ENCODE data around the gene GADD45B.
A peak's percentile ranks its signal among the peaks of the same experiment; 100 is the strongest.
"Not testable (repeated sequence)": the region's sequence is repeated elsewhere in the genome, so short reads cannot be mapped to it uniquely, and the experiment has no call there.

The GADD45B gene

GRCh38 chr19:2484178-2484937 is 8.4 kb downstream of the GADD45B start:
- Histone ChIP-seq H3K4me1 (ENCODE audit: control insufficient read depth, insufficient read depth, low read length) (peaks cover 10% of the 10 kb centered on the region), H3K36me3 (ENCODE audit: control insufficient read depth, insufficient read depth, low read length, severe bottlenecking) (no peaks in the 10 kb centered on the region), H3K27me3 (replicated peaks; ENCODE audit: control insufficient read depth, insufficient read depth, low read length) (no peaks in the 10 kb centered on the region), H3K9ac (ENCODE audit: low read length) (no peak overlapping the region), H3K4me3 (ENCODE audit: low read length) (no peak overlapping the region), H3K9me3 (ENCODE audit: control insufficient read depth, low read length) (peaks cover 8% of the 10 kb centered on the region)
- no peak for DNase-seq (ENCODE audit: low read depth)

- Histone ChIP-seq H3K4me1 (ENCODE audit: control insufficient read depth, insufficient read depth, low read length) (peaks cover 12% of the 10 kb centered on the region), H3K4me3 (ENCODE audit: low read length) (no peak overlapping the region), H3K9ac (ENCODE audit: low read length) (no peak overlapping the region), H3K27me3 (replicated peaks; ENCODE audit: control insufficient read depth, insufficient read depth, low read length) (no peaks in the 10 kb centered on the region), H3K36me3 (ENCODE audit: control insufficient read depth, insufficient read depth, low read length, severe bottlenecking) (no peaks in the 10 kb centered on the region), H3K9me3 (ENCODE audit: control insufficient read depth, low read length) (peaks cover 8% of the 10 kb centered on the region)
- DNase-seq (ENCODE audit: low read depth), result no peak
Measured at GRCh38 chr19:2485428-2485827, 9.5 kb downstream of the GADD45B start.

- no peak overlapping the region for H3K9ac ChIP-seq (ENCODE audit: low read length)
- peaks cover 21% of the 10 kb centered on the region for H3K4me1 ChIP-seq (ENCODE audit: control insufficient read depth, insufficient read depth, low read length)
- no peak for DNase-seq (ENCODE audit: low read depth)
- no peaks in the 10 kb centered on the region for H3K36me3 ChIP-seq (ENCODE audit: control insufficient read depth, insufficient read depth, low read length, severe bottlenecking)
- H3K9me3 ChIP-seq (ENCODE audit: control insufficient read depth, low read length), result peaks cover 8% of the 10 kb centered on the region
- H3K27me3 ChIP-seq (replicated peaks; ENCODE audit: control insufficient read depth, insufficient read depth, low read length), result no peaks in the 10 kb centered on the region
- no peak overlapping the region for H3K4me3 ChIP-seq (ENCODE audit: low read length)
Measured at GRCh38 chr19:2487090-2487489, 11.2 kb downstream of the GADD45B start.

DNA sequence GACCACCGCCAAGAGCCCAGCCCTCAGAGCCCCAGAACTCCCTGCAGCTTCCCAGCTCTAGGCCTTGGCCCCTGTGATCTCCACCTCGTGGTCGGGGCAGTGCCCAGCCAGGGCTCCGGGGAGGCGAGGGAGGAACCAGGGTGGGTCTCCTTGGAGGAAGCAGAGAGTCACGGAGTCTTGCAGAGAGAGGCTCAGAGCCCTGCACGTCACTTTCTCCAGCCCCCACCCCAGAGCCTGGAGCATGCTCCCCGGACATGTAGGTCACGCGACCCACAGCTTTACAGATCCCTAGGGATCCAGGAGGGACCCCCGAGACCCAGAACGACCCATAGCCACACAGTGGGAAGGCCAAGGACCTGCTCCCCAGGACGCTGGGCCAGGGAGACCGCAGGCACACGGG is 11.9 kb downstream of the GADD45B start:
- Histone ChIP-seq H3K4me1 (ENCODE audit: control insufficient read depth, insufficient read depth, low read length) (peaks cover 21% of the 10 kb centered on the region), H3K4me3 (ENCODE audit: low read length) (no peak overlapping the region), H3K9me3 (ENCODE audit: control insufficient read depth, low read length) (peaks cover 3% of the 10 kb centered on the region), H3K27me3 (replicated peaks; ENCODE audit: control insufficient read depth, insufficient read depth, low read length) (no peaks in the 10 kb centered on the region), H3K9ac (ENCODE audit: low read length) (no peak overlapping the region), H3K36me3 (ENCODE audit: control insufficient read depth, insufficient read depth, low read length, severe bottlenecking) (no peaks in the 10 kb centered on the region)
- no peak for DNase-seq (ENCODE audit: low read depth)

DNA sequence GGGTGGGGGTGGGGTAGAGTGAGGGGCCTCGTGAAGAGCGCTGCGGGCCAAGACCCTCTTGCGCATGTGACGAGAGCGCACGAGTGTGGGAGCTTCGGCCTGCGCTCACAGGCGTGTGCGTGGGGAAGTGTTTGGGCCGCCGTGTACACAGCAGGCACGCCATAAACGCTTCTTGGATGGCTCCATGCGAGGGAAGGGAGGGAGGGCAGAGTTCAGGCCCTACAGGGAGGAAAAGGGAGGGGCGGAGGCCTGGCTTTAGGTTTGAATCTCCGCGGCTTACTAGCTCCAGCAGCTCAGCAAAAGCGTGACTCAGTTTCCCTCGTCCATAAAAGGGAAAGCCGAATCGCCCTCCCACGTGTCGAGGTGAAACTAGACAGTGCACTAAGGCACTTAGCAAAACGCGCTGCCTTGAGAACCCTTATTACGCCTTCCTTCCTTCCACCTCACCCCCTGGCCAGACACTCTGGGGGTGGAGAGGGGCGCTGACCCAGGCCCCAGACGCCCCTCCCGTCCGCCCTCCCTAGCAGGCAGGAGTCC is 12.5 kb downstream of the GADD45B start:
- H3K27me3 ChIP-seq (replicated peaks; ENCODE audit: control insufficient read depth, insufficient read depth, low read length), result no peaks in the 10 kb centered on the region

DNA sequence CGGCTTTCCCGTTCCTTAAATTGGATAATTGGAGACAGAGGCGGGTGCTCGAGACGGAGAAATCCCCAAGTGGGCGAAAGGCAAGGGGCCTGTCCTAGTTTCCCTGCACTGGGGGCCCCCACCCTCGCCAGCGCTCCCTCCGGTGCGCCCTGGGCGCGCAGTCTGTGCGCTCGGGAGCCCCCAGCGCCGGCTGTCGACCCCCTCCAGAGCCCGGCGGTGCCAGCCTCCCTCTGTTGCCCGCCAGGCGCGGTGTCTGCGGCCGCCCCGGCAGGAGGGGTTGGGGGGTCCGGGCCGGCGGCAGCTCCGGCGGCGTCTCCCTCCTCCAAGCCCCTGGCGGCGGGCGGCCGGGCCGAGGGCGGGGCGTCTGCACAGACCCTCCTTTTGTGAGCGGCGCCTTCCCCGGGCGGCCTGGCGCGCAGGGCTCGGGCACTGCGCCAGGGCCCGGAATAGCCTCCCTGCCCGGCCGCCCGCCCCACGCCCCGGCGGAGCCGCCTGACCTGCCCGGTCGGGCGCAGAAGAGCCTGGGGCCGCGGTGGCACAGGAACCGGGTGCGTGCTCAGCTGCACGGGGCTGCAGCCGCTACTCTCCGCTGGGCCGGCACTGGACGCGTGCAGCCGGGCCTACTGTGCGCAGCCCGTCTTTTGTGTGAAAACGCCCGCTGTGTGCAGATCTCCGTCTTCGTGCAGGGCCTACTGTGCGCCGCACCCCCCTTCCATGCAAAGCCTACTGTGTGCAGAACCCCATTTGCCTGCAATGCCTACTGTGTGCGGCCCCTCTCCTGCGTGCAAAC is 13.2 kb downstream of the GADD45B start:
- DNase-seq (ENCODE audit: low read depth), result peak; percentile 72
- H3K36me3 ChIP-seq (ENCODE audit: control insufficient read depth, insufficient read depth, low read length, severe bottlenecking), result no peaks in the 10 kb centered on the region
- peak overlapping the region; percentile 71 for H3K4me3 ChIP-seq (ENCODE audit: low read length)
- no peaks in the 10 kb centered on the region for H3K9me3 ChIP-seq (ENCODE audit: control insufficient read depth, low read length)
- H3K4me1 ChIP-seq (ENCODE audit: control insufficient read depth, insufficient read depth, low read length), result peaks cover 23% of the 10 kb centered on the region
- H3K27me3 ChIP-seq (replicated peaks; ENCODE audit: control insufficient read depth, insufficient read depth, low read length), result no peaks in the 10 kb centered on the region
- peak overlapping the region; percentile 79 for H3K9ac ChIP-seq (ENCODE audit: low read length)

More for the DNA sequence above, 12.5 kb downstream of the GADD45B start:
- H3K4me3 ChIP-seq (ENCODE audit: low read length), result peak overlapping the region; percentile 71
- no peak for DNase-seq (ENCODE audit: low read depth)
- H3K9ac ChIP-seq (ENCODE audit: low read length), result peak overlapping the region; percentile 79
- peaks cover 21% of the 10 kb centered on the region for H3K4me1 ChIP-seq (ENCODE audit: control insufficient read depth, insufficient read depth, low read length)
- no peaks in the 10 kb centered on the region for H3K36me3 ChIP-seq (ENCODE audit: control insufficient read depth, insufficient read depth, low read length, severe bottlenecking)
- H3K9me3 ChIP-seq (ENCODE audit: control insufficient read depth, low read length), result no peaks in the 10 kb centered on the region

- H3K9me3 ChIP-seq (ENCODE audit: control insufficient read depth, low read length), result no peaks in the 10 kb centered on the region
- H3K9ac ChIP-seq (ENCODE audit: low read length), result peak overlapping the region; percentile 55
- no peaks in the 10 kb centered on the region for H3K27me3 ChIP-seq (replicated peaks; ENCODE audit: control insufficient read depth, insufficient read depth, low read length)
- H3K4me3 ChIP-seq (ENCODE audit: low read length), result no peak overlapping the region
- no peaks in the 10 kb centered on the region for H3K36me3 ChIP-seq (ENCODE audit: control insufficient read depth, insufficient read depth, low read length, severe bottlenecking)
- H3K4me1 ChIP-seq (ENCODE audit: control insufficient read depth, insufficient read depth, low read length), result peaks cover 32% of the 10 kb centered on the region
- DNase-seq (ENCODE audit: low read depth), result no peak
Measured at GRCh38 chr19:2490659-2491058, 14.7 kb downstream of the GADD45B start.

DNA sequence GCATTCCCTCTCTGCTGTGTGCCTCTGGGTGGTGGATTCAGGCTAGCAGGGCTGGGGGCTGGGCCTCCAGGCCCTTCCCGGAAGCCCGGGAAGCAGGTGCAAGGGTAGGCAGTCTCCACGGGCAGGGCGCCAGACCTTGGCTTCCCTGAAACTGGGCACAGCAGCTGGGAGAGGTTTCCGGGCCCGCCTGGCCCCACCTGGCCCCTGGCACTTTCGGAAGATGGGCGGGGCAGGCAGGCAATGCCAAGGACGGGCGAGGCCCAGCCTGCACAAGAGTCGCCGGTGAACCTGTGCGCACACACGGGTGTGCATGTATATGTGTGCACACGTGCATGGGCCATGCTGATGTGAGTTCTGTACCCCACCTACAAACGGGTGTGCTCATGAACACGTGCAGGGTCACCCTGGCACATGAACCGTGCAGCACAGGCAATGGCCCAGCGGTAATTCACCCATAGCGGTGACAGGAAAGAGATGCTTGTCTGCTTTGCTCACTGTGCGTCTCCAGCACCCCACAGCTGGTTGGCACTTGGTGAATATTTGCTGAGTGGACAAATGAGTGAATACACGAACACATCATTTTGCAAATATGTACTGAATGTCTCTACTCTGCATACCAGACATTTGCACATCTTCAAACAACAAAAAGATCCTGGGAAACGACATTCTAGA is 15.3 kb downstream of the GADD45B start:
- no peaks in the 10 kb centered on the region for H3K9me3 ChIP-seq (ENCODE audit: control insufficient read depth, low read length)
- peak; percentile 87 for DNase-seq (ENCODE audit: low read depth)
- H3K27me3 ChIP-seq (replicated peaks; ENCODE audit: control insufficient read depth, insufficient read depth, low read length), result no peaks in the 10 kb centered on the region

GRCh38 chr19:2492870-2493269 is 16.9 kb downstream of the GADD45B start:
- Histone ChIP-seq H3K4me3 (ENCODE audit: low read length) (no peak overlapping the region), H3K4me1 (ENCODE audit: control insufficient read depth, insufficient read depth, low read length) (peaks cover 38% of the 10 kb centered on the region), H3K9me3 (ENCODE audit: control insufficient read depth, low read length) (no peaks in the 10 kb centered on the region), H3K9ac (ENCODE audit: low read length) (peak overlapping the region; percentile 34), H3K27me3 (replicated peaks; ENCODE audit: control insufficient read depth, insufficient read depth, low read length) (no peaks in the 10 kb centered on the region), H3K36me3 (ENCODE audit: control insufficient read depth, insufficient read depth, low read length, severe bottlenecking) (no peaks in the 10 kb centered on the region)
- no peak for DNase-seq (ENCODE audit: low read depth)

More for the DNA sequence above, 15.3 kb downstream of the GADD45B start:
- Histone ChIP-seq H3K4me1 (ENCODE audit: control insufficient read depth, insufficient read depth, low read length) (peaks cover 39% of the 10 kb centered on the region), H3K36me3 (ENCODE audit: control insufficient read depth, insufficient read depth, low read length, severe bottlenecking) (no peaks in the 10 kb centered on the region), H3K4me3 (ENCODE audit: low read length) (no peak overlapping the region), H3K9ac (ENCODE audit: low read length) (peak overlapping the region; percentile 55)

GRCh38 chr19:2493448-2493847 is 17.5 kb downstream of the GADD45B start:
- H3K27me3 ChIP-seq (replicated peaks; ENCODE audit: control insufficient read depth, insufficient read depth, low read length); H3K9me3 ChIP-seq (ENCODE audit: control insufficient read depth, low read length): not testable (repeated sequence)
- H3K9ac ChIP-seq (ENCODE audit: low read length), result peak overlapping the region; percentile 86

DNA sequence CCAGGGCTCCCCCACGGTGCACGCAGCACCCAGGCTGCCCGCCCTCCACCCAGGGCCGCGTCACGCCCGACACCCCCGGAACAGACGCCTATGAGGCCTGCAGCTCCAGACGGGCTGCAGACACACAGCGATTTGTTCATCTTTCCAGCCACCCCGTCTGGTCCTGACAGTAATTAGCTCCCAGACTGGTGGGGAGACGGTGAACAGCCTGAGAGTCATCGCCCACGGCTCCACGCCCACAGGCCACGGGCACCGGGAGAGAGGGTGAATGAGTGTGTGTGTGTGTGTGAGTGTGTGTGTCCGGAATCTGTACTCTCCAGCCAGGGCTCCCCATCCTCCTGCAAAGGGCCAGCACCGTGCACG is 18.1 kb downstream of the GADD45B start:
- H3K36me3 ChIP-seq (ENCODE audit: control insufficient read depth, insufficient read depth, low read length, severe bottlenecking), result no peaks in the 10 kb centered on the region
- peaks cover 29% of the 10 kb centered on the region for H3K4me1 ChIP-seq (ENCODE audit: control insufficient read depth, insufficient read depth, low read length)
- peak overlapping the region; percentile 78 for H3K4me3 ChIP-seq (ENCODE audit: low read length)
- no peaks in the 10 kb centered on the region for H3K9me3 ChIP-seq (ENCODE audit: control insufficient read depth, low read length)
- DNase-seq (ENCODE audit: low read depth), result peak; percentile 62
- H3K27me3 ChIP-seq (replicated peaks; ENCODE audit: control insufficient read depth, insufficient read depth, low read length), result no peaks in the 10 kb centered on the region
- peak overlapping the region; percentile 86 for H3K9ac ChIP-seq (ENCODE audit: low read length)

More at GRCh38 chr19:2493448-2493847, 17.5 kb downstream of the GADD45B start:
- H3K36me3 ChIP-seq (ENCODE audit: control insufficient read depth, insufficient read depth, low read length, severe bottlenecking); DNase-seq (ENCODE audit: low read depth): not testable (repeated sequence)
- Histone ChIP-seq H3K4me3 (ENCODE audit: low read length) (peak overlapping the region; percentile 78), H3K4me1 (ENCODE audit: control insufficient read depth, insufficient read depth, low read length) (peaks cover 34% of the 10 kb centered on the region)
